GM19193 (cell line): ENCODE measurements around the gene ASPRV1.
A peak's percentile ranks its signal among the peaks of the same experiment; 100 is the strongest.

Experiments used
- POLR2A ChIP-seq: IDR thresholded peaks from 4 replicates; pipeline ENCODE4 v1.6.1; 2011; ENCODE audit not compliant: insufficient read depth, insufficient read length; ENCODE audit errors: extremely low read depth

Gene ASPRV1

DNA sequence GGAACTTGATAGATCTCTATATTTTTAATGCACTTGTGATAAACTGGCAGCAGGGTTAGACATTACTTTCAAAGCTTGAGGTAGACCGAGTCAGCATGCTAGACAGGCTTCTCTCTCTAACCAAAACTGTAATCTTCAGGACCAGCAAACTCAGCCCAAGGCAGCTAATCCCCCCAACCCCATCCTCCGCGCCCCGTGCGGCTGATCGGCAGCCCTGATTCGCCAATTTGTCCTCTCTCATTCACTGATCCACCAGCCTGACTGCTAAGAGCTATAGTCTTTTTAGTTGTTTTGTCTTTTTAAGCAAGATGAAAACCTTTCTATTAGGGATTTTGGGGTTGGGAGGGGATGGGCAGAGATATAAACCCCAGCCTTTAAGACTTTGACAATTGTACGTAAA lies 20.7 kb downstream of the ASPRV1 start:
- no peak for TF ChIP-seq POLR2A

DNA sequence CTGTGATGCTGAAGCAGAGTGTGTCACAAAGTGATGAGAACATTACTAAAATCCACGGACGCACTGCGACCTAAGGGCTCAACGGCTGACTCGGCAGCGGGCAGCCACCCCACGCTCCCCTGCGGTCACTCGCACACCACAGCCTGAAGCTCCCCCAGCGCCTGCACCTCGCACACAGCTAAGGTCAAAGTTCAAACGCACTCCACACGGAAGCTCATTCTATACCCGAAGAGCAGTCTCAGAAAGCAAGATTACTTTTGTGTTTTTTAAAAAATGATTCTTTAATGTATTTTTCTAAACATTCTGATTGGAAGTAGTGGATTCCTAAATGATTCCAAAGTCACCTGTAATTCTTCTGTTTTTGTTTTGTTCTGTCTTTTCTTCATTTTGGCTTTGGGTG lies 21.7 kb downstream of the ASPRV1 start:
- no peak for TF ChIP-seq POLR2A

GRCh38 chr2:69937968-69938367 lies 23.5 kb downstream of the ASPRV1 start:
- no peak for TF ChIP-seq POLR2A

- no peak for TF ChIP-seq POLR2A
Measured at GRCh38 chr2:69936906-69937305, 24.5 kb downstream of the ASPRV1 start.

- no peak for TF ChIP-seq POLR2A
Measured at GRCh38 chr2:69935011-69935410, 26.4 kb downstream of the ASPRV1 start.

GRCh38 chr2:69934614-69934908 lies 26.9 kb downstream of the ASPRV1 start:
- no peak for TF ChIP-seq POLR2A

GRCh38 chr2:69933839-69934613 lies 27.4 kb downstream of the ASPRV1 start:
- TF ChIP-seq POLR2A, result no peak

DNA sequence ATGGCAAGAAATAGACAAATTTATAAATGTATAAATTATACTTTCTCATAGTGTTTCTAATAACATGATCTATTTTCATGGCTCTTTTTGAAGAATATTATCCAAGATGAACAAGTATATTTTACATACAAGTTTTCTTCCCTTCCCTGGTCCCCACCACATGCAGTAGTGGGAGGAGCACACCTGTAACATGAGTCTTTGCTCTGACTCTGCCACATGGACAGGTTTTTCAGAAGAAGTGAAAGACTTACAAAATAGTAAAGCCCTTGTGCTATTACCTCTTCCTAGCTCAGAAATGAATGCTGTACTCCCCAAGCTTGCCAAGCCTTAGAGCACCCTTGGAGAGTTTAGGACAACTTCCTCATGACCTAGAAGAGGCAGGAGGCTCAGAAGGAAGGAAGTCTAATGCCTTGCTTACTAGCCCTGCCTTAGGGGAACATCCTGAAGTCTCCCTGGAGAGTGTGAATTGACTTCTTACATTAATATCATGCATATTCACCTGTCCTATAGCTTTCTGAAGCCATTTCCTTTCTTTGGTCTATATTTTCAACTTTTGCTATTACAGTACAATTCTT lies 28.1 kb downstream of the ASPRV1 start:
- no peak for TF ChIP-seq POLR2A

DNA sequence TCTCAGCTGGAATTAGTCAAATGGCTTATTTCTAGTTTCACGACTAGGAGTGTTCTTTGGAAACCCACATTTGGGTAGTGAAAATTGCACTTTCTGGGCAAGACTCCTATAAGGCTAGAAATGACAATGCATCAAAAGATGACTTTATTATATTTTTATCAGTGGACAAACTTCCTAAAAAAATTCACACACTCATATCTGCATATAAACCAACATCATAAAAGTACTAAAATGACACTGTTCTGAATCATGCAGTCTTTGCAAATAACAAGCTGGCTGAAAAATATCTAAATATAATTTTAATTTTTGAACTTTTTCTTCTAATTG lies 28.9 kb downstream of the ASPRV1 start:
- no peak for TF ChIP-seq POLR2A

- no peak for TF ChIP-seq POLR2A
Measured at GRCh38 chr2:69931832-69932595, 29.4 kb downstream of the ASPRV1 start.

GRCh38 chr2:69926849-69927515 lies 34.4 kb downstream of the ASPRV1 start:
- TF ChIP-seq POLR2A, result no peak

GRCh38 chr2:69923116-69923515 lies 38.3 kb downstream of the ASPRV1 start:
- TF ChIP-seq POLR2A, result no peak

GRCh38 chr2:69918401-69918800 lies 43.0 kb downstream of the ASPRV1 start:
- TF ChIP-seq POLR2A, result no peak

DNA sequence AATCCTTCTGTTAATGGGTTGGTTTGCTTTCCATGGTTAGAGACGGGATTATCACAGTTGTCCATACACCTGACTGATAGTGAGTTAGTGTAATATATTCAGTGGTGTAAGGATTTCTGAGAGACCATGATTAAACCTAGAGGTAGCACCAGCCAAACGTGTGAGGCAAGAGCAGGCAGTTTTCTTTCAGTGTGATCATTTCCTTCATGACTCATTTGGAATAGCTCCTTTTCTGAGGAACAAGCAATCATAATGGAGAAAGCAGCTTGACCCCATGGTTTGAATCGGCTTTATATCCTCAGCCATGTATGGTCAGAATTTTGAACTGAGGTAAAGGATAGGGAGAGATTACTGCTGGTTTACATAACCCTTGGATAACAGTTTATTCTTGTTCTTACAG lies 43.6 kb downstream of the ASPRV1 start:
- no peak for TF ChIP-seq POLR2A

DNA sequence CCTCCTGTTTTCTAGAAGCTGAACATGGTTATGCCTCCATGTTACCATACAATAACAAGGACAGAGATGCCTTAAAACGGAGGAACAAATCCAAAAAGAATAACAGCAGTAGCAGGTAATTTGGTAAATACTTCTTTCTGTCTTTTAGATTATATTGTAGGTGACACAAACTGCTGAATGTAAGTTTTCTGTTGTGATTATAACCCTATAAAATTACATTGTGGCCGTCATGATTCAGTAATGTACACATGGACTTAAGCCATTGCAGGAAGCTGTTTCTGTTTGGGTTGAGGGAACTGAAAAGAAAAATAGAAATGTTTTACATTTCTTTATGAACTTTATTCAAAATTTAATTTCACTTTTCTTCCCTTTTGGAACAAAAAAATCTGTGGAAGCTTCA lies 45.3 kb downstream of the ASPRV1 start:
- TF ChIP-seq POLR2A, result no peak

DNA sequence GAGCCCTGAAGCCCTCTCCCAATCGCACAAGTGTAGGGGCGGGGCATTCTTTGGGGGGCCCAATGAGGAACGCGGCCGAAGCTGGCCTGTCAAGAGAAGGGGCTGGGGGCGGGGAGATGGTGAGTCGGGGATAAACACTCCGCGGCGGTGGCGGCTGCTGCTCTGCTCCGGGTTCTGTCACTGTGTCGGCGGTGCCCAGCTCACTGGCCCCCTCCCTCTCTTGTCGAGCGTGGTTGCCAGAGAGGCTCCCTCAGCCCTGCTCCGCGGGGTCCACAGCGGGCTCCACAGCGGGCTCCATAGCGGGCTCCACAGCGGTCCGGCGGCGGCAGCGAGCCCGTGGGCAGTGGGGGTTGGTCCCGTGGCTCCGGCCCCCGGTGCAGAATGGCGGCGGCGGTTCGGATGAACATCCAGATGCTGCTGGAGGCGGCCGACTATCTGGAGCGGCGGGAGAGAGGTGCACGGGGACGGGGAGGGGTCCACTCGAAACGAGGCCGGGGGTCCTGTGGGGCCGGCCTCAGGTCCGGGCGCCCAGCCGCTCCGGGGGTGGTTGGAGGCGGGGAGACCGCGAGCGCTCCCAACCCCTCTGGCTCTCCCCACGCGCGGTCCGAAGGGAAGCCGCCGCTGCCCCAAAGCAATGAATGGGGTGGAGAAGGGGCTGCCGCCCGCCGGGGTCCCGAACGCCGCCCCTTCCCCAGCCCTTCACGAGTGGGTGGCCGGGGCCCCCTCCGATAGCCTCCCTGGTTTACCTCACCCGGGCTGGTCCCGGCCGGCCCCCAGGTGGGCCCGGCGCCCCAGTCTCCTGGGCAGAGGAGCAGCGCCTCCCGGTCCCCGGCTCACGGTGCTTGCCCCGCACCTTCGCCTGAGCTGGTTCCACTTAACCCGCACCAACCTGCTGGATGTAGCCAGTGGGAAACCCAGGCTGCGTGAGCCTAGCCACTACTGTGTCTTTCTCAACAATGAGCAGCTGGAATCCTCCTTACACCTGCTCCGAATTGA lies 46.2 kb downstream of the ASPRV1 start, which contains the start of gene MXD1:
MXD1 (plus strand) TSS at position 160 of the 996 bp plus-strand sequence; CDS start at position 382, 222 bp downstream.
- peak; percentile 86 for TF ChIP-seq POLR2A
